Measurements from ENCODE around the gene PLIN4. TPM values are rescaled to one million over a fixed set of nuclear protein-coding genes. Genes with fewer than 3 reads are reported as not detected.

The PLIN4 gene
- total and polyA plus RNA-seq, 9 of the 15 experiments (the other 6 are each of a cell fraction or from before 2014, with no cell fraction given) = 0.04 to 0.16 (median 0.07) TPM; not detected in 3

- peak; percentile 91 for TF ChIP-seq PRDM10 (IDR thresholded peaks at IDR 0.05; ENCODE audit: partially characterized antibody)
- TF ChIP-seq VEZF1 (CRISPR knock-in tag; IDR thresholded peaks at IDR 0.05) = peak; percentile 9; the same call in 1 of the 2 replicates
Measured at GRCh38 chr19:4556597-4557127, 38.4 kb upstream of the PLIN4 start (continued).

All from K562 (cell line).